ENCODE data around the gene KCNA3. TPM values are rescaled to one million over a fixed set of nuclear protein-coding genes. Genes with fewer than 3 reads are reported as not detected.

The KCNA3 gene
- total and polyA plus RNA-seq, 9 donors: 0.21 to 2.1 (median 1.1) TPM

DNA sequence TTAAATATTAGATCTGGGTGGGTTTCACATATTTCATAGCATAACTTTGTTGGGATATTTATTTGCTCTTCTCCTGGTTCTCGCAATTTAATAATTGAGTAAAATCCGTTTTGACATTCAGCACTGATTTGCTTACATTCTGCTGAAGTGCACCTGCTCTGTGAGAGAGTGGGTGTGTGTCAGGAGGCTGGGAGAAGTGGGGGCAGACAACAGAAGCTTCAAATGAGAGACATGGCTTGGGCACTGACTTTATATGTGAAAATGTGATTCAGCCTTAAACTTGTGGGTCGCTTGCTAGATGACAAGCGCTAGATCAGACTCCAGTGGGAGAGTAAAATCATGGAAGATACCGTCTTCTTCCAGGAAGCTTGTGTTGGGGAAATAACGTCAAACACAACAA lies 36.2 kb downstream of the KCNA3 start:
- H3K36me3 ChIP-seq: no peaks in the 10 kb centered on the region
- 91 to 94% (median 93%) methylated on average over 6 of the region's 6 CpGs for WGBS, 3 donors
- no peak overlapping the region for H3K4me3 ChIP-seq
- TF ChIP-seq CTCF (IDR thresholded peaks at IDR 0.05): no peak
- TF ChIP-seq POLR2A (IDR thresholded peaks at IDR 0.05): no peak
- TF ChIP-seq EP300 (IDR thresholded peaks at IDR 0.05): no peak
- no peaks in the 10 kb centered on the region for H3K9me3 ChIP-seq
- H3K4me1 ChIP-seq (ENCODE audit: insufficient read depth): peaks cover 9% of the 10 kb centered on the region
- intact Hi-C loops (cut with DNase I): no loop called here
- no peak overlapping the region for H3K27ac ChIP-seq
- no peaks in the 10 kb centered on the region for H3K27me3 ChIP-seq
- DNase-seq: no peak

- H3K4me3 ChIP-seq: no peak overlapping the region
- no peaks in the 10 kb centered on the region for H3K36me3 ChIP-seq
- peaks cover 9% of the 10 kb centered on the region for H3K4me1 ChIP-seq (ENCODE audit: insufficient read depth)
- no peak for TF ChIP-seq POLR2A (IDR thresholded peaks at IDR 0.05)
- TF ChIP-seq EP300 (IDR thresholded peaks at IDR 0.05): no peak
- TF ChIP-seq CTCF (IDR thresholded peaks at IDR 0.05): no peak
- no peaks in the 10 kb centered on the region for H3K27me3 ChIP-seq
- DNase-seq: no peak
- no peak overlapping the region for H3K27ac ChIP-seq
- WGBS, 3 donors: 51 to 80% (median 57%) methylated on average over 2 of the region's 2 CpGs
- intact Hi-C loops (cut with DNase I): no loop called here
- no peaks in the 10 kb centered on the region for H3K9me3 ChIP-seq
These were observed 36.7 kb downstream of the KCNA3 start for GRCh38 chr1:110638058-110638457.

GRCh38 chr1:110637475-110637874 lies 37.3 kb downstream of the KCNA3 start:
- Histone ChIP-seq H3K4me1 (ENCODE audit: insufficient read depth) (peaks cover 9% of the 10 kb centered on the region), H3K36me3 (no peaks in the 10 kb centered on the region), H3K9me3 (no peaks in the 10 kb centered on the region), H3K27ac (no peak overlapping the region), H3K27me3 (no peaks in the 10 kb centered on the region), H3K4me3 (no peak overlapping the region)
- DNase-seq: no peak
- TF ChIP-seq POLR2A (IDR thresholded peaks at IDR 0.05): no peak
- TF ChIP-seq EP300 (IDR thresholded peaks at IDR 0.05): no peak
- intact Hi-C loops (cut with DNase I): no loop called here
- WGBS, 3 donors: 69 to 89% (median 82%) methylated on average over 3 of the region's 3 CpGs

DNA sequence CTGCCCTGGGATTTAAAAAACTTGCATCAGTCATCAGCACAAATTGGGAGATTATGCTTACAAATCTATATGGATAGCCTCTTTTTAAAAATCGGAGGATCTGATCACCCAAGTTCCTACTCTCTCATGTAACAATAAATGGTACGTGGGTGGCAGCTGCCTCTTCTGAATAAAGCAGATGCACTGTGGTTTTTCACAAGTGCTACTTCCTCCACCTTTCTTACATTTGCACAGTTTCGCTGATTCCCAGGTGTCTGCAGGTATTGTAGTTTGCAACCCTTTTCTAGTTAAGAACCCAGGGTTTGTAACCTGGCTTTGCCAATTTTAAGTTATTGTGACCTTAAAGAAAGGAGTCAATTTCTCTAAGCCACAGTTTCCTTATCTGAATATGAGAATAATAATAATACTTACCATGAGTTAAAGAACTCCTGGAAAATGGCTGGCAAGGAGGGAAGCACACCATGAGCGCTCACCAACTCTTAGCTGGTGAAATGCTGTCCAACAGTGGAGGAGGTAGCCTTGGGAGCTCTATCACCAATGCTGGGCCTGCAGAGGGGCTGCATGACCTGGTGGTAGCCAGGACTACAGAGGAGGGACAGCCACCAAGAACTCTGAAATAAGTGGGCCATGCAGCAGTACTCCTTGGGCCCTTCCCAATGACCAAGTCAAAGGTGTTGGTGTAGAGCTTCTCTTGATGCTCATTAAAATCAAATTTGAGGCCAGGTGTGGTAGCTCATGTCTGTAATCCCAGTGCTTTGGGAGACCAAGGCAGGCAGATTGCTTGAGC lies 38.4 kb downstream of the KCNA3 start:
- no peaks in the 10 kb centered on the region for H3K27me3 ChIP-seq
- 90 to 97% (median 96%) methylated on average over 4 of the region's 4 CpGs for WGBS, 3 donors
- TF ChIP-seq POLR2A (IDR thresholded peaks at IDR 0.05) (no peak), EP300 (IDR thresholded peaks at IDR 0.05) (no peak), CTCF (IDR thresholded peaks at IDR 0.05) (no peak)
- no peak for DNase-seq
- H3K27ac ChIP-seq: no peak overlapping the region
- H3K36me3 ChIP-seq: no peaks in the 10 kb centered on the region
- peaks cover 9% of the 10 kb centered on the region for H3K4me1 ChIP-seq (ENCODE audit: insufficient read depth)
- intact Hi-C loops (cut with DNase I): no loop called here
- no peak overlapping the region for H3K4me3 ChIP-seq
- no peaks in the 10 kb centered on the region for H3K9me3 ChIP-seq

DNA sequence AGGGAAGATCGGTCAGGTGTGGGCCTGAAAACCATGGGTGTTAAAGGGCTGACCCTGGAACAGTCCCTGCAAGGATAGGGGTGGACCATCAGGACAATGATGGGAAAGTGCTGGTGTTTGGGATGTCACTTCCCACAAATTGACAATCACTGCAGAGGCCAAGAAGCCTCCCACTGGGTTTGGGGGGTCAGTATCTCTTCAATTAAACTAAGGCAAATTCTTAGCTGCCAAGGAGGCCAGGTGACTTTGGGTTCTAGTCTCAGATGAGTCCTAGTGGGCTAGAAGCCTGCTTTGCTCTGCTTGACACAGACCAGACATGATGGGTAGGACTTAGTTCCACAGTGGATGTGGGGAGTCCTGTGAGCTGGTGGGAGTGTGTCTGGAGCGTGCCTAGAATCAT lies 39.3 kb downstream of the KCNA3 start:
- Histone ChIP-seq H3K27me3 (no peaks in the 10 kb centered on the region), H3K27ac (no peak overlapping the region), H3K36me3 (no peaks in the 10 kb centered on the region), H3K9me3 (no peaks in the 10 kb centered on the region), H3K4me3 (no peak overlapping the region), H3K4me1 (ENCODE audit: insufficient read depth) (peaks cover 9% of the 10 kb centered on the region)
- no peak for DNase-seq
- TF ChIP-seq CTCF (IDR thresholded peaks at IDR 0.05) (no peak), EP300 (IDR thresholded peaks at IDR 0.05) (no peak), POLR2A (IDR thresholded peaks at IDR 0.05) (no peak)
- intact Hi-C loops (cut with DNase I): no loop called here
- 94 to 97% (median 96%) methylated on average over 2 of the region's 2 CpGs for WGBS, 3 donors
